ENCODE results near the gene TDRD7. TPM values are rescaled to one million over a fixed set of nuclear protein-coding genes. Genes with fewer than 3 reads are reported as not detected.

Gene TDRD7
- total and polyA plus RNA-seq, 2 of the 13 experiments (the other 11 are each of a cell fraction or from before 2014, with no cell fraction given): 9.8 to 15.5 TPM

GRCh38 chr9:97387504-97387886 is 24.4 kb upstream of the TDRD7 start (continued):
- TF ChIP-seq THAP9 (CRISPR knock-in tag; IDR thresholded peaks at IDR 0.05; ENCODE audit: borderline replicate concordance) (no peak), HOMEZ (CRISPR knock-in tag; IDR thresholded peaks at IDR 0.05; ENCODE audit: low read depth) (no peak), HNRNPL (IDR thresholded peaks at IDR 0.05; ENCODE audit: low read depth, low read length) (peak; percentile 17; the same call in 1 of the 2 replicates), RBM22 (optimal IDR thresholded peaks at IDR 0.05; ENCODE audit: low read length) (no peak), SP2 (CRISPR knock-in tag; IDR thresholded peaks at IDR 0.05) (no peak), EP300 (IDR thresholded peaks at IDR 0.05; ENCODE audit: low read depth in 2 of 2, low read length in 2 of 2) (no peak), EP300 (CRISPR knock-in tag; IDR thresholded peaks at IDR 0.05; ENCODE audit: borderline replicate concordance) (no peak), CREB3 (CRISPR knock-in tag; IDR thresholded peaks at IDR 0.05) (no peak), ZNF563 (CRISPR knock-in tag; IDR thresholded peaks at IDR 0.05) (0 out of 2 replicates have a peak, but pooled peaks have one; percentile 11), EEA1 (CRISPR knock-in tag; IDR thresholded peaks at IDR 0.05; ENCODE audit: borderline replicate concordance) (no peak), ARID4A (CRISPR knock-in tag; IDR thresholded peaks at IDR 0.05; ENCODE audit: borderline replicate concordance) (no peak), ZNF678 (CRISPR knock-in tag; IDR thresholded peaks at IDR 0.05) (no peak), RFX1 (IDR thresholded peaks at IDR 0.05) (no peak), ZNF546 (CRISPR knock-in tag; conservative IDR thresholded peaks at IDR 0.05) (0 out of 2 replicates have a peak, but pooled peaks have one; percentile 5), IRF9 (CRISPR knock-in tag; IDR thresholded peaks at IDR 0.05; ENCODE audit: borderline replicate concordance) (peak; percentile 3; the same call in 1 of the 2 replicates), ZNF761 (CRISPR knock-in tag; conservative IDR thresholded peaks at IDR 0.05) (0 out of 2 replicates have a peak, but pooled peaks have one; percentile 10), BRD4 (CRISPR knock-in tag; IDR thresholded peaks at IDR 0.05) (0 out of 2 replicates have a peak, but pooled peaks have one; percentile 8)

All from HepG2 (cell line).